HL-60 (cell line): ENCODE measurements around the gene MATK.

ENCODE experiments used
- CTCF ChIP-seq: IDR thresholded peaks from one replicate; pipeline ENCODE4 v1.5.1; 2011; ENCODE audit warnings: low read length, control low read depth, inconsistent platforms; ENCODE audit not compliant: insufficient read depth
- GABPA ChIP-seq: IDR thresholded peaks from 2 replicates; pipeline ENCODE4 v1.6.1; 2012; ENCODE audit warnings: low read depth
- POLR2AphosphoS5 ChIP-seq: IDR thresholded peaks from 2 replicates; pipeline ENCODE4 v1.6.1; 2012; ENCODE audit warnings: low read depth
- REST ChIP-seq: IDR thresholded peaks from 2 replicates; pipeline ENCODE4 v1.6.1; 2012; ENCODE audit warnings: low read depth; ENCODE audit not compliant: insufficient replicate concordance

- TF ChIP-seq CTCF (no peak), POLR2AphosphoS5 (no peak), GABPA (no peak), REST (no peak)
Measured at GRCh38 chr19:3808420-3809143, 22.4 kb upstream of the MATK start.
